ENCODE data around the gene ANXA8.
"Not testable (repeated sequence)": the region's sequence is repeated elsewhere in the genome, so short reads cannot be mapped to it uniquely, and the experiment has no call there.

Gene ANXA8, protein sequence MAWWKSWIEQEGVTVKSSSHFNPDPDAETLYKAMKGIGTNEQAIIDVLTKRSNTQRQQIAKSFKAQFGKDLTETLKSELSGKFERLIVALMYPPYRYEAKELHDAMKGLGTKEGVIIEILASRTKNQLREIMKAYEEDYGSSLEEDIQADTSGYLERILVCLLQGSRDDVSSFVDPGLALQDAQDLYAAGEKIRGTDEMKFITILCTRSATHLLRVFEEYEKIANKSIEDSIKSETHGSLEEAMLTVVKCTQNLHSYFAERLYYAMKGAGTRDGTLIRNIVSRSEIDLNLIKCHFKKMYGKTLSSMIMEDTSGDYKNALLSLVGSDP

DNA sequence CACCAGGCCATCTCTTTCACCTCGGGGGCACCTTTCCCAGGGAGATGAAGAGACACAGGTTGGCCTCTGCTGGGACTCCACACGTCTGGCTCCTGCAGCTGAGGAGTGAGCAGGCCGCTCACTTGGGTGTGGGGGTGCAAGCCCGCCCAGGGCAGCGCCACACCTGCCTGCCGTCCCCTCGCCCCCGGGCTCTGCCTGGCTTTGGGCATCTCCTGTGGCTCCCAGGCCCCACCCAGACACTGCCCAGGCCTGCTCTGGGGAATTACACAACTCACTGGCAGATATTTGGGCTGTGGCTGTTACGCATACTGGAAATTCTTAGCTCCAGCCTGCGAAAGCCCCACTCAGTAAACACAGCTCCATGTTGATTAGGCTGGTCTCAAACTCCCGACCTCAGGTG, at the start of gene ANXA8:
Gene ANXA8, minus strand, starts transcription at position 193 of the 400 bp plus-strand sequence. Its CDS starts 182 bp downstream, at position 11.
- not testable (repeated sequence) for H3K27ac ChIP-seq (ENCODE audit: low read length); H3K9me3 ChIP-seq (ENCODE audit: control insufficient read depth in 2 of 2, low read length in 2 of 2); H3K9ac ChIP-seq (ENCODE audit: low read length in 2 of 2); H3K4me3 ChIP-seq (ENCODE audit: low read length in 2 of 2); H3K27me3 ChIP-seq (ENCODE audit: control insufficient read depth in 1 of 2, insufficient read depth in 2 of 2, low read length in 2 of 2); H3K36me3 ChIP-seq (ENCODE audit: control insufficient read depth in 2 of 2, insufficient read depth in 2 of 2, low read length in 2 of 2); H3K4me1 ChIP-seq (ENCODE audit: control insufficient read depth, insufficient read depth, low read length)

DNA sequence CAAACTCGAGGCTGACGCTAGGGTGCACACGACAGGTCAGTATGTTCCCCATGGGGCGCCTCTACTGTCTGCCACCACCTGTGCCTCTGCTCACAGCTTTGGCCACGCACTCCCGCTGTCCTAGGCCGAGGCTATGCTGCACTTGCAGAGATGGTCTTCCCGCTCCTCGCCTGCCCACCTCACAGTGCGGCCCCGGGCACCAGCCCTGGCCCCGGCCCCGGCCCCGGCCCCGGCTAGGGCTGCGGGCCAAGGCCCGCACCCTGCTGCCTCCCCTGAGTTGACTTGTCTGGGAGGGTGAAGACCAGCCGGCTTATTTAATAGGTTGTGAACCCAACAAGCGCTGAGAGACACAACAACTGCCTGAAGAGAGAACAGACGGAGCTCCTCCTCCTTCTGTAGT, 39.6 kb upstream of the ANXA8 start, which contains the start of gene AGAP9:
Gene AGAP9, minus strand, starts transcription at position 164 of the 400 bp plus-strand sequence. Its CDS starts 112 bp downstream, at position 52.
- H3K36me3 ChIP-seq (ENCODE audit: control insufficient read depth in 2 of 2, insufficient read depth in 2 of 2, low read length in 2 of 2); H3K9ac ChIP-seq (ENCODE audit: low read length in 2 of 2); H3K27ac ChIP-seq (ENCODE audit: low read length); H3K27me3 ChIP-seq (ENCODE audit: control insufficient read depth in 1 of 2, insufficient read depth in 2 of 2, low read length in 2 of 2); H3K9me3 ChIP-seq (ENCODE audit: control insufficient read depth in 2 of 2, low read length in 2 of 2); H3K4me1 ChIP-seq (ENCODE audit: control insufficient read depth, insufficient read depth, low read length); H3K4me3 ChIP-seq (ENCODE audit: low read length in 2 of 2): not testable (repeated sequence)

DNA sequence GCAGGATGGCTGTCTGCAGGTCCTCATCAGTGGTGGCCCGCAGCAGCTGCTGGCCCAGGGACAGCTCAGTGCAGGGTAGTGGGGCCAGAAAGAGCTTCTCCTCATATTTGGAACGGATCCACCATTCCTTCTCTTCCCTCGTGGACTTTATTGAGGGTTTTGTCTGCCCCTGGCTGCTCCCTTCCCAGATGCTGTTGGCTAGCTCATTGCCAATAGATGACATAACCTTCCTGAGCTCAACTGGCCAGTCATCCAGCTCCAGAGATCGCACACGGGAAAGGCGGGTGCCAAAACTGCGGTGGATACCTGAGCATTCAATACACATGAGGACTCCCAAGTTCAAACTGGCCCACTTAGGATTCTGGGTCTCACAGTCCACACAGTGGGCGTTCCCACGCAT, 18.4 kb upstream of the ANXA8 start:
- H3K4me3 ChIP-seq (ENCODE audit: low read length in 2 of 2); H3K9me3 ChIP-seq (ENCODE audit: control insufficient read depth in 2 of 2, low read length in 2 of 2); H3K27ac ChIP-seq (ENCODE audit: low read length); H3K27me3 ChIP-seq (ENCODE audit: control insufficient read depth in 1 of 2, insufficient read depth in 2 of 2, low read length in 2 of 2); H3K9ac ChIP-seq (ENCODE audit: low read length in 2 of 2); H3K36me3 ChIP-seq (ENCODE audit: control insufficient read depth in 2 of 2, insufficient read depth in 2 of 2, low read length in 2 of 2); H3K4me1 ChIP-seq (ENCODE audit: control insufficient read depth, insufficient read depth, low read length): not testable (repeated sequence)

DNA sequence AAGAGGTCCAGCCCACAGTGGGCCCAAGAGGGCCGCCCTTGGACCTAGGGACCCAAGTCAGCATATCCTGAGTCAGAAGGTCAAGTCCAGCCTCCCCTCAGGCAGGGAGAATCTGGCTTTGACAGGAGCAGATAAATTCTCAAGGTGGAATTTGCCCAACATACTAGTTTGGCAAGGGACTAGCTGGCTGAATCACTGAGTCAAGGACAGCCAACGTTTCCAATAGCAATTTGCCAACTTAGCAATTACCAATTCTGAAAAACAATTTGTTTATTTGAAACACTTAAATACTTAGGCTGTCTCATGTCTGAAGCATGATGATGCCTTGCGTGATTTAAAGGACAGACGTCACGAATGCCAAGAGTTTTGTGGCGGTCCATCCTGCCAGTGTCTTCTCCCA, 10.3 kb upstream of the ANXA8 start:
- not testable (repeated sequence) for H3K36me3 ChIP-seq (ENCODE audit: control insufficient read depth in 2 of 2, insufficient read depth in 2 of 2, low read length in 2 of 2); H3K9me3 ChIP-seq (ENCODE audit: control insufficient read depth in 2 of 2, low read length in 2 of 2); H3K9ac ChIP-seq (ENCODE audit: low read length in 2 of 2); H3K4me1 ChIP-seq (ENCODE audit: control insufficient read depth, insufficient read depth, low read length); H3K4me3 ChIP-seq (ENCODE audit: low read length in 2 of 2); H3K27ac ChIP-seq (ENCODE audit: low read length); H3K27me3 ChIP-seq (ENCODE audit: control insufficient read depth in 1 of 2, insufficient read depth in 2 of 2, low read length in 2 of 2)

DNA sequence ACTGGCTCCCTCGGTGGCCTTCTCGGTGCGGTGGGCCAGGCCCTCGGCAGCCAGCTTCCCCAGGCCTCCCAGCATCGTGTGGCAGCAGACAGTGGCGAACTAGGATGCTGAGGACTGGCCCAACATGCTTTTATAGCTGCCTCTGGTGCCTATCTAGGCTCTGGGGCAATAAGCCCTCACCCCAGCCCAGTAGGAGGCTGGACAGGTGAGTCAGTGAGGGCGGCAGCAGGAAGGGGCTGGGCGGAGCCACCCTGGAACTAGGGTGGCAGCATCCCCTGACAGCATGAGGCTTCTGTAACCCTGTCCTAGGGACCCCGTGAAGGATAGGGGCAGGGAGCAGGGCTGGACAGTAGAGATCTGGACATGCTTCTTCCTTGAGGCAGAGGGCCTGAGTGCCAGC, 7.7 kb upstream of the ANXA8 start, which contains the start of gene FAM25G:
Gene FAM25G, minus strand, starts transcription at position 101 of the 400 bp plus-strand sequence. Its CDS starts 26 bp downstream, at position 75.
- not testable (repeated sequence) for H3K36me3 ChIP-seq (ENCODE audit: control insufficient read depth in 2 of 2, insufficient read depth in 2 of 2, low read length in 2 of 2); H3K27me3 ChIP-seq (ENCODE audit: control insufficient read depth in 1 of 2, insufficient read depth in 2 of 2, low read length in 2 of 2); H3K4me3 ChIP-seq (ENCODE audit: low read length in 2 of 2); H3K9me3 ChIP-seq (ENCODE audit: control insufficient read depth in 2 of 2, low read length in 2 of 2); H3K9ac ChIP-seq (ENCODE audit: low read length in 2 of 2); H3K27ac ChIP-seq (ENCODE audit: low read length); H3K4me1 ChIP-seq (ENCODE audit: control insufficient read depth, insufficient read depth, low read length)

DNA sequence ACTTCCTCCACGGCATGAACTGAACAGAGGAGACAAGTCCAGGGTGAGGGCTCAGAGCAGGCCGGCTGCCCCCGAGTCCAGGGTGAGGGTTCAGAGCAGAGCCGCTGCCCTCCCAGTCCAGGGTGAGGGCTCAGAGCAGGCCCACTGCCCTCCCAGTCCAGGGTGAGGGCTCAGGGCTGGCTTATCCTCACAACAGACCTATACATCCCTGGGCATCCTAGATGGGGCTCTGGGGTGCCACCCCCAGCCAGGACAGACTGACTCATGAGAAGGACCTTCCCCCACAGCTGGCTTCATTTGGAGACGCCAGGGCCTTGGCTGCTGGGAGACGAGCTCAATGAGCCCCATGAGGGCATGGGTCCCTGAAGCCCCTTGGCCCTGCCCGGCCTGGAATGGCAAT, 5.7 kb upstream of the ANXA8 start:
- not testable (repeated sequence) for H3K27me3 ChIP-seq (ENCODE audit: control insufficient read depth in 1 of 2, insufficient read depth in 2 of 2, low read length in 2 of 2); H3K27ac ChIP-seq (ENCODE audit: low read length); H3K9me3 ChIP-seq (ENCODE audit: control insufficient read depth in 2 of 2, low read length in 2 of 2); H3K4me1 ChIP-seq (ENCODE audit: control insufficient read depth, insufficient read depth, low read length); H3K4me3 ChIP-seq (ENCODE audit: low read length in 2 of 2); H3K36me3 ChIP-seq (ENCODE audit: control insufficient read depth in 2 of 2, insufficient read depth in 2 of 2, low read length in 2 of 2); H3K9ac ChIP-seq (ENCODE audit: low read length in 2 of 2)

DNA sequence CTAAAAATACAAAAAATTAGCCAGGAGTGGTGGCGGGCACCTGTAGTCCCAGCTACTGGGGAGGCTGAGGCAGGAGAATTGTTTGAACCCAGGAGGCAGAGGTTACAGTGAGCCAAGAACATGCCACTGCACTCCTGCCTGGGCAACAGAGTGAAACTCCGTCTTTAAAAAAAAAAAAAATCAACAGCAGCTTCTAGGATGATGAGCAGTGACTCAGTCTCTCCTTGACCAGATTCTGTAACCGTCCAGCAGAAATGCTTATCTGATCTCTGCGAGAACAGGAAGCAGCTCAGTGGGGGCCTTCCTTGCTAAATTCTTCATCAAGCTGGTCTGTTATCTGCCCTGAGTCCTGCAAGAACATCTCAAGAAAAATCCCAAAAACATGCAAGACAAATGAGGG, 2.0 kb upstream of the ANXA8 start:
- not testable (repeated sequence) for H3K9me3 ChIP-seq (ENCODE audit: control insufficient read depth in 2 of 2, low read length in 2 of 2); H3K27ac ChIP-seq (ENCODE audit: low read length); H3K27me3 ChIP-seq (ENCODE audit: control insufficient read depth in 1 of 2, insufficient read depth in 2 of 2, low read length in 2 of 2); H3K36me3 ChIP-seq (ENCODE audit: control insufficient read depth in 2 of 2, insufficient read depth in 2 of 2, low read length in 2 of 2); H3K4me1 ChIP-seq (ENCODE audit: control insufficient read depth, insufficient read depth, low read length); H3K4me3 ChIP-seq (ENCODE audit: low read length in 2 of 2); H3K9ac ChIP-seq (ENCODE audit: low read length in 2 of 2)

DNA sequence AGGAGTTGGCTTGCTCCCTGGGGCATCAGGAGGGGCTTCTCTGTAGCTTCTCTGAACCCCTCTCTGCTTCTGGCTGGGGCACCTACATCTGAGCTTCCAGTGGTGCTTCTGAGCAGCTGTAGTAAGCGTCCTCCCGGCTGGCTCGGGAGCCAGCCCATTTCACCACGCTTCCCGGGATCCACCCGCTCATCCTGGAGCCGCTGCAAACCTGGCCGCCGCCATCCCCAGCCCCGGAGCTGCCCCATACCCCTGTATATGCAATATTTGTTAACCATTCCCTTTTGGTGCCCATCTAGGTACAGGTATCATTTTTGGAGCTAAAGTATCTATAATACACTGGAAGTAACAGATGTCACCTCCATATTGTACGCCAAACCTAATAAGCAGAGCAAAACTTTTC, 871 bp upstream of the ANXA8 start:
- H3K27me3 ChIP-seq (ENCODE audit: control insufficient read depth in 1 of 2, insufficient read depth in 2 of 2, low read length in 2 of 2); H3K27ac ChIP-seq (ENCODE audit: low read length); H3K36me3 ChIP-seq (ENCODE audit: control insufficient read depth in 2 of 2, insufficient read depth in 2 of 2, low read length in 2 of 2); H3K4me1 ChIP-seq (ENCODE audit: control insufficient read depth, insufficient read depth, low read length); H3K4me3 ChIP-seq (ENCODE audit: low read length in 2 of 2); H3K9me3 ChIP-seq (ENCODE audit: control insufficient read depth in 2 of 2, low read length in 2 of 2); H3K9ac ChIP-seq (ENCODE audit: low read length in 2 of 2): not testable (repeated sequence)

DNA sequence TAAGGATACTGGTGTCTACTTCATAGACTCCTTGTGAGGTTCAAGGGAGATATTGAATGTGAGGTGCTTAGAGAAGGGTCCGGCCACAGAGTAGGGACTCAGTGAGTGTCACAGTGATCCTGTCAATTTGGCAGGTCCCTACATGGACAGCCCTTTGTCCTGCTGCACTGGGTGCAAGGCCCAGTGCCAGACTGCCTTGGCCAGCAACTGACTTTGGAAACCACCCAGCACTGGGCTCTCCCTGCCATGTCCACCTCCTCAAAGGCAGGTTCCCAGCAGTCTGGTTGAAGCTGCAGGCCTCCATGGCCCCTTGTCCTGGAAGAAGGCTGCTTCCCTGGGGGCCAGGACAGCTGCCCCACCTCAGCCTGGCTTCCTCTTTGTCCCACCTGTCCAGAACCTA, 1.5 kb downstream of the ANXA8 start:
- H3K4me3 ChIP-seq (ENCODE audit: low read length in 2 of 2); H3K9ac ChIP-seq (ENCODE audit: low read length in 2 of 2): not testable (repeated sequence)

DNA sequence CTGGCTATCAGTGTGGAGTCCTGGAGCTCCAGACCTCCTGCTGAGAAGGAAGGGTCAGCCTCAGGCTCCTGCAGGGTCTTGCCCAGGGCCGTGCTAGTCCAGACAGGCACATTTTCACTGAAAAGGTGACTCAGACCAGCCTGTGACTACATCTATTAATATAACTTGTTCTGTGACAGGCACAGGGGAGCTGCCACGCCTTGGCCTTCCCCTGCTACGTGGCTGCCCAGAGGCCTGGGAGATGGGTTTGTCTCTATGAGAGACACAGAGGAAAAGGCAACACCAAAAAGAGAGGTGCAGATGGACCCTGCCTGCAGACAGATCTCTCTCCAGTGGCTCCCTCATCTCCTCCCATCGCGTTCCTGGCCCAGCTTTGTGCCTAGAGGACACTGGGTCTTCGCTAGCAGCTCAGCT, 2.1 kb downstream of the ANXA8 start:
- H3K4me3 ChIP-seq (ENCODE audit: low read length in 2 of 2); H3K27ac ChIP-seq (ENCODE audit: low read length); H3K27me3 ChIP-seq (ENCODE audit: control insufficient read depth in 1 of 2, insufficient read depth in 2 of 2, low read length in 2 of 2); H3K4me1 ChIP-seq (ENCODE audit: control insufficient read depth, insufficient read depth, low read length); H3K9me3 ChIP-seq (ENCODE audit: control insufficient read depth in 2 of 2, low read length in 2 of 2); H3K36me3 ChIP-seq (ENCODE audit: control insufficient read depth in 2 of 2, insufficient read depth in 2 of 2, low read length in 2 of 2); H3K9ac ChIP-seq (ENCODE audit: low read length in 2 of 2): not testable (repeated sequence)

More for the DNA sequence above, 1.5 kb downstream of the ANXA8 start:
- H3K27me3 ChIP-seq (ENCODE audit: control insufficient read depth in 1 of 2, insufficient read depth in 2 of 2, low read length in 2 of 2); H3K4me1 ChIP-seq (ENCODE audit: control insufficient read depth, insufficient read depth, low read length); H3K36me3 ChIP-seq (ENCODE audit: control insufficient read depth in 2 of 2, insufficient read depth in 2 of 2, low read length in 2 of 2); H3K9me3 ChIP-seq (ENCODE audit: control insufficient read depth in 2 of 2, low read length in 2 of 2); H3K27ac ChIP-seq (ENCODE audit: low read length): not testable (repeated sequence)

DNA sequence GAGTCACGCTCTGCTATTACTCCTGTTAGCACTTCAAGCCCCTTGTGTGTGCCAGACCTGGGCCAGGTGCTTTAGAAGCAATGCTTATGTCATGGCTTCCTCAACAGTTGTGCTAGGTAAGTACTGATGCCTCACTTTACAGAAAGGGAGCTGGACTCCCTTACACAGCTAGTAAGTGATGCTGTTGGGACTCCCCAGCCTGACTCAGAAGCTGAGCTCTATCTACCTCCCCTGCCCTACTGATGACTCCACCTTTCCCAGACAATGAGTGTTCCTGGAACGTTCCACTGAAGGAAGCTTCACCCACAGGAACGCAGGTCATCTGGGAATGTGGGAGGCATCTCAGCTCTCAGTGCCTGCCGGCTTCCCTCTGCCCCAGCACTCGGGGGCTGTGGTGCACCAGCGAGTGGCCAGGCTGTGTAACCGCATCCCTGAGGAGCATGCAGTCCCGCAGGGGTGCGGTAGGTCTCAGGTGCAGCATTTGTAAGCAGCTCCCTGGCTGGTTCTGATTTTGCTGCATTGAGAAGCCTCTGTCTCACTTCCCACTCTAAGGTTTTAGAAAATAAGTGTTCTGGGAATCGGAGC, 2.6 kb downstream of the ANXA8 start:
- H3K36me3 ChIP-seq (ENCODE audit: control insufficient read depth in 2 of 2, insufficient read depth in 2 of 2, low read length in 2 of 2); H3K27me3 ChIP-seq (ENCODE audit: control insufficient read depth in 1 of 2, insufficient read depth in 2 of 2, low read length in 2 of 2); H3K27ac ChIP-seq (ENCODE audit: low read length); H3K4me1 ChIP-seq (ENCODE audit: control insufficient read depth, insufficient read depth, low read length); H3K9ac ChIP-seq (ENCODE audit: low read length in 2 of 2); H3K9me3 ChIP-seq (ENCODE audit: control insufficient read depth in 2 of 2, low read length in 2 of 2); H3K4me3 ChIP-seq (ENCODE audit: low read length in 2 of 2): not testable (repeated sequence)

Data from stomach smooth muscle (tissue), 2 donors.